Right atrium auricular region (tissue), 2 donors: ENCODE data around the gene GPRC5C. TPM values are rescaled to one million over a fixed set of nuclear protein-coding genes. Genes with fewer than 3 reads are reported as not detected.

Experiments used
- DNase-seq: peaks from one replicate; pipeline ENCODE4 v3.0.0-alpha.2; 2019; ENCODE audit warnings: low spot score
- H3K27ac ChIP-seq, 2 donors: fragments of 200-600 bp; sonication (generic); 1 replicate in 1 of 2; 2 replicates in 1 of 2; pipeline ENCODE4 v1.5.1; 2016 to 2019
- H3K27me3 ChIP-seq, 2 donors: fragments of 200-600 bp; sonication (generic); one replicate each; pipeline versions ENCODE4 v1.5.1 to v1.6.0; 2017 to 2019
- H3K36me3 ChIP-seq: fragments of 200-600 bp; sonication (generic); one replicate; pipeline ENCODE4 v1.5.1; 2016
- H3K4me1 ChIP-seq, 2 donors: fragments of 200-600 bp; sonication (generic); one replicate each; pipeline versions ENCODE4 v1.5.1 to v1.6.0; 2017 to 2019
- H3K4me3 ChIP-seq, 2 donors: fragments of 200-600 bp; sonication (generic); 1 replicate in 1 of 2; 2 replicates in 1 of 2; pipeline ENCODE4 v1.5.1; 2017 to 2019; ENCODE audit warnings: mild to moderate bottlenecking in 1 of 2, moderate library complexity in 1 of 2
- H3K9me3 ChIP-seq, 2 donors: fragments of 200-600 bp; sonication (generic); one replicate each; pipeline ENCODE4 v1.5.1; 2019
- total RNA-seq, 2 donors: library from RNA; depleted of rRNA; stranded (reverse); fragments of >200 nt; gene quantifications; one replicate each; pipeline ENCODE4 v1.1.0, GENCODE V29; 2016
- TF ChIP-seq, protein P1 (sequence below), 2 donors: fragments of 200-600 bp; sonication (generic); IDR thresholded peaks; one replicate each; pipeline ENCODE4 v1.5.1; 2019; ENCODE audit warnings: antibody characterized with exemption in 2 of 2

Gene GPRC5C
- total RNA-seq, 2 donors from 2014 or later, result 39.0 to 48.0 TPM

DNA sequence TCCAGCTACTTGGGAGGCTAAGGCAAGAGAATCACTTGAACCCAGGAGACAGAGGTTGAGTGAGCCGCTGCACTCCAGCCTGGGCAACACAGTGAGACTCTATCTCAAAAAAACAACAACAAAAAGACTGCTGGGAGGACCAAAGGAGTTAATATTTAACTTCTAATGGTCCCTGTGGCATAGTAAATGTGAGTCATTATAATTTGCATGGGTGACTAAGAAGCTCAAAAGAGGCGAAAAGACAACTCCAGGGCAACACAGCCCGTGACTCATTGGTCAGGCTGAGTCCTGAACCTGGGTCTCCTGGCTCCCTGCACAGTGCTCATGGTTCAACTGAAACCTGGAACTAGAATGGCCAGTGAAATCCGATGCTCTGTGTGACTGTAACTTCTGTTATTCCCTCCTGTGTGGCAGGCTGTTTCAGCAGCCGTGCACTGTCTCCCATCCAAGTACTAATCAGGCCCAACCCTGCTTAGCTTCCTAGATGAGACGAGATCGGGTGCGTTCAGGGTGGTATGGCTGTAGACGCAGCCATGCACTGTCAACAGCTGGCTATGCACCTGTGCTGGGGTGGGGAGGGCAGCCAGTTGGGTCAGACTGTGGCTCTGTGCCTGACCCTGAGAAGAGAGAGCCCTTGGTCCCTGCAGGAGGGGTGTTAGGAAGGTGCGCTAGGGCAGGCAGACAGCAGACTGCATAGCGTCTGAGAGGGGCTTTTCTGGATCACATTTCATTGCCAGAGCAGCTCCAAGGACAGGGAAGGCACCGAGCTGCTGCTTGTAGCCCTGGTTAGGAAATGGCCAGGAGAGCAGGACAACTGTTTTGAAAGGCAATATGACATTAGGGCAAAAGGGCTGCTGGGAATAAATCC, 14.5 kb upstream of the GPRC5C start:
- TF ChIP-seq, protein P1, sequence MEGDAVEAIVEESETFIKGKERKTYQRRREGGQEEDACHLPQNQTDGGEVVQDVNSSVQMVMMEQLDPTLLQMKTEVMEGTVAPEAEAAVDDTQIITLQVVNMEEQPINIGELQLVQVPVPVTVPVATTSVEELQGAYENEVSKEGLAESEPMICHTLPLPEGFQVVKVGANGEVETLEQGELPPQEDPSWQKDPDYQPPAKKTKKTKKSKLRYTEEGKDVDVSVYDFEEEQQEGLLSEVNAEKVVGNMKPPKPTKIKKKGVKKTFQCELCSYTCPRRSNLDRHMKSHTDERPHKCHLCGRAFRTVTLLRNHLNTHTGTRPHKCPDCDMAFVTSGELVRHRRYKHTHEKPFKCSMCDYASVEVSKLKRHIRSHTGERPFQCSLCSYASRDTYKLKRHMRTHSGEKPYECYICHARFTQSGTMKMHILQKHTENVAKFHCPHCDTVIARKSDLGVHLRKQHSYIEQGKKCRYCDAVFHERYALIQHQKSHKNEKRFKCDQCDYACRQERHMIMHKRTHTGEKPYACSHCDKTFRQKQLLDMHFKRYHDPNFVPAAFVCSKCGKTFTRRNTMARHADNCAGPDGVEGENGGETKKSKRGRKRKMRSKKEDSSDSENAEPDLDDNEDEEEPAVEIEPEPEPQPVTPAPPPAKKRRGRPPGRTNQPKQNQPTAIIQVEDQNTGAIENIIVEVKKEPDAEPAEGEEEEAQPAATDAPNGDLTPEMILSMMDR (IDR thresholded peaks at IDR 0.05), result no peak
- no peak for DNase-seq
- no peak overlapping the region for H3K4me3 ChIP-seq
- H3K27ac ChIP-seq, result no peak overlapping the region
- no peaks in the 10 kb centered on the region for H3K4me1 ChIP-seq
- no peaks in the 10 kb centered on the region for H3K9me3 ChIP-seq
- H3K36me3 ChIP-seq, result no peaks in the 10 kb centered on the region
- H3K27me3 ChIP-seq, result no peaks in the 10 kb centered on the region

DNA sequence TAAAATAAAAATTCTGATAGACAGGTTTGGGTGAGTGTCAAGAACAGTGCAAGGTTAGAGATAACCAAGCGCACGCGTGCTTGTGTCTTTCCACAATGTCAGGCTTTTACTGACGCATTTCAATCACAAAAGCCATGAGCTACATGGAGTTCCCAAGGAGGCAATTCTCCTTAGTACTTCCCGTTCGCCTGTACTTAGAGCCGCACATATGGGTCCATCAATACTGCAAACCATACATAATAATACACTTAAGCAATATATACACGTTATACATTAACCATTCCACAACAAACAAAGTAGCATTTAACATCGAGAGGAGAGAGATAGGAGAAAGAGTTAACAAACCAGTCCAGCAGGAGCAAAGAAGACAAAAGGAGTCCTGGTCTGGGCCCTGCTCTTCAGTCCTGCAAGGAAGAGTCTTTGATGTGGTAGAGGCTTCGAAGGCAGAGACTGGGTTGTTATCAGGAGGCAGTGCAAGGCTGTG, 11.9 kb upstream of the GPRC5C start:
- no peak overlapping the region for H3K27ac ChIP-seq
- H3K4me1 ChIP-seq, result no peaks in the 10 kb centered on the region
- DNase-seq, result no peak
- TF ChIP-seq, protein P1 (IDR thresholded peaks at IDR 0.05), result no peak
- no peak overlapping the region for H3K4me3 ChIP-seq
- H3K36me3 ChIP-seq, result no peaks in the 10 kb centered on the region
- no peaks in the 10 kb centered on the region for H3K27me3 ChIP-seq
- no peaks in the 10 kb centered on the region for H3K9me3 ChIP-seq

DNA sequence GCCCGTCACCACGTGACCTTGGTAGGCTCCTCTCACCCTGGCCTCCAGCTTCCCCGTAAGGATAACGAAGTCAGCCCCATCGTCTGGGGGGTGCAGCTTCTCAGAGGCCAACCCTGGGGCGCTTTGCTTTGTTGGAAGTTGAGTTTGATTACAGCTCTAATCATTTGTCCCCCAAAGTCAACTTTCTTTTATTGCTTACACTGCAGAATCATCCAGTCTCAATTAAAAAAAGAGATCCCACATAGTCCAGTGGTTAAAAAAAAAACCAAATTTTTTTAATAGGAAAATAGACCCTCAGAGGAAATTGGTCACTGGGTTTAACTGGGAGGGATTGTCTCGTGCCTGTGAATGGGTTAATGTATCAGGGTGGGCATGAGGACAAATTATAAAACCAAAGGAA, 7.8 kb upstream of the GPRC5C start:
- Histone ChIP-seq H3K27ac (peak overlapping the region; percentile 51 to 65), H3K4me3 (no peak overlapping the region), H3K4me1 (peaks cover 0 to 16% of the 10 kb centered on the region in 2 donors), H3K9me3 (no peaks in the 10 kb centered on the region), H3K27me3 (no peaks in the 10 kb centered on the region), H3K36me3 (no peaks in the 10 kb centered on the region)
- DNase-seq, result no peak
- TF ChIP-seq, protein P1 (IDR thresholded peaks at IDR 0.05), result no peak

DNA sequence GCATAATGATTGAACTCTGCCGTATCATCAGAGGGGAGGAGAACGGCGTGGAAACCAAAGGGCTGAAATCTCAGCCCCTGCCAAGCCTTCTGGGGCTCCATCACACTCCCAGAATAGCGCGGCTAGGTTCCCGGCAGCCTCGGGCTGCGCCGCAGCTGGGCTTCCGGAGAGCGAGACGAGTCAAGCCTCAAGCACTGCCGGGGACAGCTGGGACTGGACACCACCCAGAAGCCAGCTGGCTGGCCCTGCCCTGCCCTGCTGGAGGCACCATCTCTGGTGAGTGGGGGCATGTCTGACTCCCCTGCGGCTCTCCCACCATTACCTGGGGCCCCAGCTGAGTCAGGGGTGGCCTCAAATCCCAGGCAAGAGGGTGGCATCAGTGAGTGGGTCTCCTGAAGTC, 7.2 kb upstream of the GPRC5C start:
- no peak overlapping the region for H3K4me3 ChIP-seq
- no peak for DNase-seq

DNA sequence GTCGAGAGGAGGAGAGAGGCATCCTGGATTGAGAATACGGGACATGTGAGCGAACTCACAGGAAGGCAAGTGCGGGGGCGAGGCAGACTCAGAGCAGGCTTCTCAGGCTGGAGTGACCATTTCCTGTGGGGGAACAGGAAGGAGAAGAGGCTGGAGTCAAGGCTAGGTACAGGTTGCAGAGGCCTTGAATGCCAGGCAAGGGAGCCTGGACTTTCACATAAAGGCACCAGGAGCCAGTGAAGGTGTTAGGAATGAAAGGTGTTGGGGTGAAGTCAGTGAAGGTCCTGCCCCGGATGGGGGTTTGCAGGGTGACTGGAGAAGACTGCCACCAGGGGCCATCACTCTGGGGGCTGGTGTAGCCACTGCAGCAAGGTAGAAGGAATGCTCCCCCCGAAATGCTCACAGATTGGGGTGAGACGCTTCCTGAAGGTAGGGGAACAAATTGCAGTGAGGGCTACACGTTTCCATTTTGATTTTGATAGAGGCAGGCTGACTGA, 5.3 kb upstream of the GPRC5C start:
- H3K27ac ChIP-seq, result peak overlapping the region; percentile 73 to 80

More for the DNA sequence above, 7.2 kb upstream of the GPRC5C start:
- H3K36me3 ChIP-seq, result no peaks in the 10 kb centered on the region
- no peaks in the 10 kb centered on the region for H3K27me3 ChIP-seq
- no peaks in the 10 kb centered on the region for H3K9me3 ChIP-seq
- H3K4me1 ChIP-seq, result peaks cover 0 to 18% of the 10 kb centered on the region in 2 donors
- TF ChIP-seq, protein P1 (IDR thresholded peaks at IDR 0.05), result no peak
- peak overlapping the region; percentile 51 to 65 for H3K27ac ChIP-seq

More for the DNA sequence above, 5.3 kb upstream of the GPRC5C start:
- Histone ChIP-seq H3K4me3 (no peak overlapping the region), H3K9me3 (no peaks in the 10 kb centered on the region), H3K4me1 (peaks cover 0 to 37% of the 10 kb centered on the region in 2 donors), H3K36me3 (no peaks in the 10 kb centered on the region), H3K27me3 (no peaks in the 10 kb centered on the region)
- DNase-seq, result no peak
- TF ChIP-seq, protein P1 (IDR thresholded peaks at IDR 0.05), result no peak
